ENCODE results near the gene AMOTL1.

AMOTL1 gene

GRCh38 chr11:94877443-94878200, 109.5 kb downstream of the AMOTL1 start:
- Histone ChIP-seq H3K9ac (ENCODE audit: insufficient read length) (no peak overlapping the region), H3K9me3 (ENCODE audit: low read depth, low read length) (no peaks in the 10 kb centered on the region), H3K36me3 (ENCODE audit: insufficient read depth, low read length) (peaks cover 12% of the 10 kb centered on the region), H3K4me3 (no peak overlapping the region), H3K27ac (no peak overlapping the region)
- TF ChIP-seq POLR2AphosphoS5 (IDR thresholded peaks at IDR 0.05; ENCODE audit: borderline replicate concordance, low read depth, low read length) (no peak), FOXP2 (optimal IDR thresholded peaks at IDR 0.05; ENCODE audit: control extremely low read depth, extremely low read length, insufficient read depth) (no peak)
- DNase-seq (ENCODE audit: low read depth, low spot score), result no peak

GRCh38 chr11:94879006-94879405, 110.8 kb downstream of the AMOTL1 start:
- no peak overlapping the region for H3K27ac ChIP-seq
- H3K36me3 ChIP-seq (ENCODE audit: insufficient read depth, low read length), result peaks cover 12% of the 10 kb centered on the region
- H3K9me3 ChIP-seq (ENCODE audit: low read depth, low read length), result no peaks in the 10 kb centered on the region
- no peak for DNase-seq (ENCODE audit: low read depth, low spot score)
- H3K4me3 ChIP-seq, result no peak overlapping the region
- H3K9ac ChIP-seq (ENCODE audit: insufficient read length), result no peak overlapping the region
- TF ChIP-seq POLR2AphosphoS5 (IDR thresholded peaks at IDR 0.05; ENCODE audit: borderline replicate concordance, low read depth, low read length) (no peak), FOXP2 (optimal IDR thresholded peaks at IDR 0.05; ENCODE audit: control extremely low read depth, extremely low read length, insufficient read depth) (no peak), EZH2 (IDR thresholded peaks at IDR 0.05) (no peak)

GRCh38 chr11:94880216-94880615, 112.1 kb downstream of the AMOTL1 start:
- no peak for DNase-seq (ENCODE audit: low read depth, low spot score)
- H3K4me3 ChIP-seq, result no peak overlapping the region
- no peak overlapping the region for H3K9ac ChIP-seq (ENCODE audit: insufficient read length)
- no peaks in the 10 kb centered on the region for H3K9me3 ChIP-seq (ENCODE audit: low read depth, low read length)
- TF ChIP-seq FOXP2 (optimal IDR thresholded peaks at IDR 0.05; ENCODE audit: control extremely low read depth, extremely low read length, insufficient read depth) (no peak), EZH2 (IDR thresholded peaks at IDR 0.05) (no peak), POLR2AphosphoS5 (IDR thresholded peaks at IDR 0.05; ENCODE audit: borderline replicate concordance, low read depth, low read length) (no peak)
- H3K36me3 ChIP-seq (ENCODE audit: insufficient read depth, low read length), result peaks cover 12% of the 10 kb centered on the region
- H3K27ac ChIP-seq, result no peak overlapping the region

GRCh38 chr11:94882931-94883330, 114.8 kb downstream of the AMOTL1 start:
- Histone ChIP-seq H3K9ac (ENCODE audit: insufficient read length) (no peak overlapping the region), H3K9me3 (ENCODE audit: low read depth, low read length) (no peaks in the 10 kb centered on the region), H3K36me3 (ENCODE audit: insufficient read depth, low read length) (no peaks in the 10 kb centered on the region; the same call in 1 of the 2 replicates), H3K27ac (no peak overlapping the region), H3K4me3 (no peak overlapping the region)
- no peak for TF ChIP-seq POLR2AphosphoS5 (IDR thresholded peaks at IDR 0.05; ENCODE audit: borderline replicate concordance, low read depth, low read length)
- TF ChIP-seq FOXP2 (optimal IDR thresholded peaks at IDR 0.05; ENCODE audit: control extremely low read depth, extremely low read length, insufficient read depth), result no peak
- no peak for TF ChIP-seq EZH2 (IDR thresholded peaks at IDR 0.05)
- no peak for DNase-seq (ENCODE audit: low read depth, low spot score)

GRCh38 chr11:94883878-94884277, 115.7 kb downstream of the AMOTL1 start:
- Histone ChIP-seq H3K36me3 (ENCODE audit: insufficient read depth, low read length) (no peaks in the 10 kb centered on the region; the same call in 1 of the 2 replicates), H3K4me3 (no peak overlapping the region), H3K9me3 (ENCODE audit: low read depth, low read length) (no peaks in the 10 kb centered on the region), H3K9ac (ENCODE audit: insufficient read length) (no peak overlapping the region), H3K27ac (no peak overlapping the region)
- TF ChIP-seq FOXP2 (optimal IDR thresholded peaks at IDR 0.05; ENCODE audit: control extremely low read depth, extremely low read length, insufficient read depth), result no peak
- no peak for TF ChIP-seq POLR2AphosphoS5 (IDR thresholded peaks at IDR 0.05; ENCODE audit: borderline replicate concordance, low read depth, low read length)
- TF ChIP-seq EZH2 (IDR thresholded peaks at IDR 0.05), result no peak
- no peak for DNase-seq (ENCODE audit: low read depth, low spot score)

- TF ChIP-seq EZH2 (IDR thresholded peaks at IDR 0.05), result no peak
- no peak for TF ChIP-seq FOXP2 (optimal IDR thresholded peaks at IDR 0.05; ENCODE audit: control extremely low read depth, extremely low read length, insufficient read depth)
- TF ChIP-seq POLR2AphosphoS5 (IDR thresholded peaks at IDR 0.05; ENCODE audit: borderline replicate concordance, low read depth, low read length), result no peak
- Histone ChIP-seq H3K36me3 (ENCODE audit: insufficient read depth, low read length) (no peaks in the 10 kb centered on the region; the same call in 1 of the 2 replicates), H3K27ac (no peak overlapping the region), H3K9me3 (ENCODE audit: low read depth, low read length) (no peaks in the 10 kb centered on the region), H3K4me3 (no peak overlapping the region), H3K9ac (ENCODE audit: insufficient read length) (no peak overlapping the region)
- no peak for DNase-seq (ENCODE audit: low read depth, low spot score)
Observed at GRCh38 chr11:94884376-94884775, 116.2 kb downstream of the AMOTL1 start.

GRCh38 chr11:94885133-94885532, 117.0 kb downstream of the AMOTL1 start:
- H3K36me3 ChIP-seq (ENCODE audit: insufficient read depth, low read length), result no peaks in the 10 kb centered on the region; the same call in 1 of the 2 replicates
- TF ChIP-seq POLR2AphosphoS5 (IDR thresholded peaks at IDR 0.05; ENCODE audit: borderline replicate concordance, low read depth, low read length) (no peak), EZH2 (IDR thresholded peaks at IDR 0.05) (no peak), FOXP2 (optimal IDR thresholded peaks at IDR 0.05; ENCODE audit: control extremely low read depth, extremely low read length, insufficient read depth) (no peak)
- no peak overlapping the region for H3K4me3 ChIP-seq
- no peak for DNase-seq (ENCODE audit: low read depth, low spot score)
- no peak overlapping the region for H3K27ac ChIP-seq
- H3K9ac ChIP-seq (ENCODE audit: insufficient read length), result no peak overlapping the region
- H3K9me3 ChIP-seq (ENCODE audit: low read depth, low read length), result no peaks in the 10 kb centered on the region

- H3K9ac ChIP-seq (ENCODE audit: insufficient read length), result no peak overlapping the region
- no peak overlapping the region for H3K27ac ChIP-seq
- no peaks in the 10 kb centered on the region for H3K9me3 ChIP-seq (ENCODE audit: low read depth, low read length)
- DNase-seq (ENCODE audit: low read depth, low spot score), result no peak
- no peak for TF ChIP-seq POLR2AphosphoS5 (IDR thresholded peaks at IDR 0.05; ENCODE audit: borderline replicate concordance, low read depth, low read length)
- no peak for TF ChIP-seq EZH2 (IDR thresholded peaks at IDR 0.05)
- TF ChIP-seq FOXP2 (optimal IDR thresholded peaks at IDR 0.05; ENCODE audit: control extremely low read depth, extremely low read length, insufficient read depth), result no peak
- no peaks in the 10 kb centered on the region; the same call in 1 of the 2 replicates for H3K36me3 ChIP-seq (ENCODE audit: insufficient read depth, low read length)
- no peak overlapping the region for H3K4me3 ChIP-seq
Observed at GRCh38 chr11:94885581-94885980, 117.4 kb downstream of the AMOTL1 start.

All from SK-N-MC (cell line).